Common myeloid progenitor, CD34-positive (primary cell): ENCODE data around the gene SLC50A1.

Experiments
- CTCF ChIA-PET: fragments of 350-600 bp; sonication (Branson Sonifier 250); formaldehyde crosslinking; loops from one replicate; lab custom pipeline; 2021; ENCODE audit warnings: antibody characterized with exemption; lab: Charles Lee
- POLR2A ChIA-PET: fragments of 350-600 bp; sonication (Branson Sonifier 250); formaldehyde crosslinking; loops from one replicate; lab custom pipeline; 2021; ENCODE audit warnings: antibody characterized with exemption; lab: Charles Lee
- DNase-seq, 3 donors: peaks; one replicate each; pipeline versions ENCODE4 v3.0.0 to v3.0.0-alpha.2; 2013
- H3K27ac ChIP-seq, 2 experiments: 1 replicate in 1 of 2; 2 replicates in 1 of 2; pipeline ENCODE4 v1.7.0; 2013; ENCODE audit warnings: inconsistent platforms in 2 of 2, low read length in 2 of 2, mild to moderate bottlenecking in 2 of 2, low read depth in 1 of 2, moderate library complexity in 1 of 2; ENCODE audit not compliant: severe bottlenecking in 2 of 2, insufficient read depth in 1 of 2, poor library complexity in 1 of 2
- H3K27me3 ChIP-seq, 5 experiments: replicated peaks in 2 of 5; 1 replicate in 3 of 5; 2 replicates in 2 of 5; pipeline versions ENCODE4 v1.6.1 to v1.7.0; 2013; ENCODE audit warnings: low read length in 4 of 5, mild to moderate bottlenecking in 2 of 5, moderate library complexity in 2 of 5, inconsistent platforms in 1 of 5; ENCODE audit not compliant: insufficient read depth in 5 of 5, control insufficient read depth in 4 of 5
- H3K36me3 ChIP-seq, 4 experiments: 1 replicate in 2 of 4; 2 replicates in 2 of 4; pipeline versions ENCODE4 v1.6.1 to v1.7.0; 2013; ENCODE audit warnings: low read length in 3 of 4, control low read depth in 1 of 4, mild to moderate bottlenecking in 1 of 4; ENCODE audit not compliant: control insufficient read depth in 4 of 4, insufficient read depth in 4 of 4
- H3K4me1 ChIP-seq, 4 experiments: 1 replicate in 3 of 4; 2 replicates in 1 of 4; pipeline versions ENCODE4 v1.6.1 to v1.7.1; 2013; ENCODE audit warnings: low read length in 3 of 4, mild to moderate bottlenecking in 3 of 4, control low read depth in 1 of 4, inconsistent platforms in 1 of 4, moderate library complexity in 1 of 4; ENCODE audit not compliant: control insufficient read depth in 4 of 4, insufficient read depth in 4 of 4; ENCODE audit errors: control extremely low read depth in 1 of 4
- H3K4me3 ChIP-seq, 7 experiments: 1 replicate in 4 of 7; 2 replicates in 3 of 7; pipeline versions ENCODE4 v1.5.1 to v1.7.0; 2013; ENCODE audit warnings: mild to moderate bottlenecking in 7 of 7, low read length in 6 of 7, moderate library complexity in 6 of 7, inconsistent platforms in 2 of 7, low read depth in 2 of 7, control low read depth in 1 of 7; ENCODE audit not compliant: insufficient read depth in 4 of 7, control insufficient read depth in 1 of 7; ENCODE audit errors: extremely low read depth in 1 of 7
- H3K9me3 ChIP-seq, 5 experiments: 1 replicate in 4 of 5; 2 replicates in 1 of 5; pipeline versions ENCODE4 v1.6.1 to v1.7.1; 2013; ENCODE audit warnings: low read length in 4 of 5, mild to moderate bottlenecking in 2 of 5, inconsistent platforms in 1 of 5, low read depth in 1 of 5, moderate library complexity in 1 of 5; ENCODE audit not compliant: control insufficient read depth in 4 of 5, insufficient read depth in 2 of 5; ENCODE audit errors: control extremely low read depth in 1 of 5
- WGBS: methylation state at CpG from one replicate; pipeline ENCODE4 v1.1.5; 2013; ENCODE audit not compliant: insufficient coverage; 5-methylcytosine and 5-hydroxymethylcytosine counted together

SLC50A1 gene

DNA sequence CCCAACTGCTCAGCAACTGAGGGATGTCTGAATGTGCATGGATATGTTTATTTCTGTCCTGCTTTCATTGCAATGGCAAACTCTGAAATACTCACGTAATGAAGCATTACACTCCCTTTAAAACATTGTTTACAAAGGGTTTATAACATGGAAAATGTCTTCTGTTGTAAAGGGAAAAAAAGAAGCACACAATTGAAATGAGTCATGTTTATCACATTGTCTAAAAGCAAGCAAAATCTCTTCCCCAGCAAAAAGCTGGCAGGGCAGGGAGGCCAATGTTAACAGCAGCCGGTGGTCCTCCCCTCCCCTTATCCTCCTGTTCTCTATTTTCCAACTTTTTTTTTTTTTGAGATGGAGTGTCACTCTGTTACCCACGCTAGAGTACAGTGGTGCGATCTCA, 11.9 kb upstream of the SLC50A1 start:
- 100% methylated on average over 2 of the region's 4 CpGs for WGBS
- H3K27ac ChIP-seq: no peak overlapping the region
- CTCF ChIA-PET: interaction anchor here (0.9 kb wide), 1 partner anchor 11 kb away, joined by 5 read pairs; no protein-coding TSS in a partner anchor

DNA sequence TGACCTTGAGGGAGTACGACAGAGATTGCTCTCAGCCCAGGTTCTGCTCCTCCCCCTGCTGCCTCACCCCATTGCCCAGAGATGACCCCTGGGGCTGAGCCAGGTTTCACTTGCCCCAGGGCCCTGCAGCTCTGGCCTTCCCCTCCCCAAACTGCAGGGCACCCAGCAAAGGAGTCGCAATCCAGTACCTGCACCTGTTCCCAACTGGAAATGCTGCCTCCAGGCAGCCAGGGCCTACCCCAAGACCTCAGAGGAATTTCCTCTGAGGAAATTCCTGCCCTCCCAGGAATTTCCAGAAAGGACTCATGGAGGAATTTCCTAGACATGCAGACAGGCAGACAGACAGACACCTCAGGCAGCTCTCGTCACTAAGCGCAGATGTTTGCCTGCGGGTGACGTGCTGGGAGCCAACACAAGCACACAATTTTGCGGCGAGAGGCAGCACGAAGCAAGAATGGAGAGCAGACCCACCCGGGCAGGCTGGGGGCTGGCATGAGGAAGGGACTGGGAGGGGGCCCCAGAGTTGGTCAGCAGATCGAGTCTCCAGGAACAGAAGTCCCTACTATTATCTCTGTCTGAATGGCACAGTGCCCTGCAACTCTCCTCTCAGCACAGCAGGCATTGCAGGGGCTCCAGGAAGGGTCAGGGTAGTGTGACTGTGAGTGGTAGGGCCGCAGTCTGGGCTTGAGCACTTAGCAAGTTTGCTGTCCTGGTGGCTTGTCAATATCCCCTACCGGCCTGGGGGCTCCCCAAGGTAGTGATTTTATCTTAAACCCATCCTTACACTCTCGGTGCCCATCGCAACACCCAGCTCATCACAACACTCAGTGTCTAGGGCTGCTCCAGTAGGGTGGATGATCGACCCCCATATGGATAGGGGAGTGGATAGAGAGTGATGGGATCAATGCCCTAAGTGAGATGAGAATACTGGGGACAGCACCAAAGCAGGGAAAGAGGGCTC, 10.9 kb upstream of the SLC50A1 start:
- no peak for DNase-seq
- ChIA-PET CTCF (interaction anchor here (0.9 to 8.6 kb wide), 9 partner anchors 9 to 45 kb away, joined by 3 to 48 read pairs (median 5); no protein-coding TSS in a partner anchor), POLR2A (interaction anchor here (1.0 kb wide), 1 partner anchor 9 kb away, joined by 3 read pairs; no protein-coding TSS in a partner anchor)
- Histone ChIP-seq H3K4me3 (no peak overlapping the region), H3K4me1 (peaks cover 3 to 38% (median 37%) of the 10 kb centered on the region in 4 experiments), H3K36me3 (no peaks in the 10 kb centered on the region), H3K27ac (no peak overlapping the region), H3K27me3 (peaks cover 0 to 9% (median 3%) of the 10 kb centered on the region in 5 experiments), H3K9me3 (no peaks in the 10 kb centered on the region)
- WGBS: 91% methylated on average over 14 of the region's 16 CpGs

More for the DNA sequence above, 11.9 kb upstream of the SLC50A1 start:
- Histone ChIP-seq H3K36me3 (no peaks in the 10 kb centered on the region), H3K9me3 (no peaks in the 10 kb centered on the region), H3K4me1 (peaks cover 3 to 28% (median 27%) of the 10 kb centered on the region in 4 experiments), H3K4me3 (no peak overlapping the region), H3K27me3 (peaks cover 0 to 9% (median 3%) of the 10 kb centered on the region in 5 experiments)
- POLR2A ChIA-PET: no interaction called here
- no peak for DNase-seq

DNA sequence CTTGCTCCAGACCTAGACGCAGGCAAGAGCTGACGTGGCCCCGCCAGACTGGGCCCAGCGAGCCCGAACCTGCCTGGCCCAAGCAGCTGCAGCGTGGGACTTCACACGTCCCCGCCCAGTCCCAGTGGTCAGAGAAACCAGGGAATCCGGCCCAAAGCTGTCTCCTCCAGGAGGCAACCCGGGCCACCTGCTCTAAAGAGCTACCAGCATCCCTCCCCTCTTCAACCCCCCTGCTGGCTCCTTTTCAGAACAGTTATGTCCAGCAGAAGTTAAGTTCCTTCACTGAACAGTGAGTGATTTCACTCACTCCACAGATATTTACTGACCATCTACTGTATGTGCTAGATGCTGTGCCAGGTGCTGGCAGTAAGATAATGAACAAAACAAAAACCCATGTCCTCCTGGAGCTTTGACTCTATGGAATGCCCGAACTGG, 10.1 kb upstream of the SLC50A1 start:
- POLR2A ChIA-PET: interaction anchor here (1.0 kb wide), 1 partner anchor 10 kb away, joined by 3 read pairs; no protein-coding TSS in a partner anchor
- H3K27ac ChIP-seq: no peak overlapping the region
- CTCF ChIA-PET: interaction anchor here (1.1 to 8.6 kb wide), 10 partner anchors 7 to 46 kb away, joined by 3 to 48 read pairs (median 6); no protein-coding TSS in a partner anchor

DNA sequence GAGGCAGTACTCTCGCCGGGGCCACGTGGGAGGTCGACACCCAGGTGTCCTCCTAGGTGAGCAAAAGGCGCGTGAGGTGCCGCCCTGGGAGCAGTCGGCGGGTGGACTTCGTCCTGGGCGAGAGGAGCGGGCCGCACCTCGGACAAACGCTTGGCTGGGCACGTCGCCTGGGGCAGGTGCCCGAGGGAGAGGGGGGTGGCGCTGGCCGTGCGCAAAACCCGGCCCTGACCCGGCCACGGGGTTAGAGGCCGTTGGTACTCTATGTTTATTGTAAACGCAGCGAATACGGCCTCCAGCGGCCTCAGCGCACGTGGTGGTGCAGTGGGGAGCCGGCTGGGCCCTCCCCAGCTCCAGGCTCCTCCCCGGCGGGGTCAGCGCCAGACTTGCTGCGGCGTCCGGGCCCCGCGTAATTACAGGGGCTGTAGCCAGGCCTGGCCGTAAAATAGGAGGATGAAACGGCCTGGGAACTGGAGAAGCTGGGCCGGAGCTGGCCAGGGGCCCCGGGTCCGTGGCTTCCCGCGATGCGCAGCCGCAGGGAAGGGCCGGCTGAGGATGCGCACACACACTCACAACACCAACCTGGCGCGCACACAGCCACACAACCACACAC, 9.6 kb upstream of the SLC50A1 start:
- ChIA-PET POLR2A (interaction anchor here (1.0 kb wide), 1 partner anchor 10 kb away, joined by 3 read pairs; no protein-coding TSS in a partner anchor), CTCF (interaction anchor here (1.0 to 8.6 kb wide), 11 partner anchors 8 to 46 kb away, joined by 3 to 48 read pairs (median 5); no protein-coding TSS in a partner anchor)
- DNase-seq: no peak
- peak overlapping the region in 2 of 7 experiments; percentile 85 to 87 for H3K4me3 ChIP-seq
- H3K36me3 ChIP-seq: peaks cover 0 to under 1% (median 0%) of the 10 kb centered on the region in 4 experiments
- peaks cover 9 to 51% (median 48%) of the 10 kb centered on the region in 4 experiments for H3K4me1 ChIP-seq
- peaks cover 0 to 9% (median 3%) of the 10 kb centered on the region in 5 experiments for H3K27me3 ChIP-seq
- H3K9me3 ChIP-seq: no peaks in the 10 kb centered on the region
- H3K27ac ChIP-seq: no peak overlapping the region
- WGBS: 71% methylated on average over 49 of the region's 53 CpGs

More for the DNA sequence above, 10.1 kb upstream of the SLC50A1 start:
- Histone ChIP-seq H3K9me3 (no peaks in the 10 kb centered on the region), H3K36me3 (no peaks in the 10 kb centered on the region), H3K27me3 (peaks cover 0 to 9% (median 3%) of the 10 kb centered on the region in 5 experiments), H3K4me3 (no peak overlapping the region), H3K4me1 (peaks cover 4 to 45% (median 44%) of the 10 kb centered on the region in 4 experiments)
- DNase-seq: no peak
- WGBS: 95% methylated on average over 9 of the region's 11 CpGs

DNA sequence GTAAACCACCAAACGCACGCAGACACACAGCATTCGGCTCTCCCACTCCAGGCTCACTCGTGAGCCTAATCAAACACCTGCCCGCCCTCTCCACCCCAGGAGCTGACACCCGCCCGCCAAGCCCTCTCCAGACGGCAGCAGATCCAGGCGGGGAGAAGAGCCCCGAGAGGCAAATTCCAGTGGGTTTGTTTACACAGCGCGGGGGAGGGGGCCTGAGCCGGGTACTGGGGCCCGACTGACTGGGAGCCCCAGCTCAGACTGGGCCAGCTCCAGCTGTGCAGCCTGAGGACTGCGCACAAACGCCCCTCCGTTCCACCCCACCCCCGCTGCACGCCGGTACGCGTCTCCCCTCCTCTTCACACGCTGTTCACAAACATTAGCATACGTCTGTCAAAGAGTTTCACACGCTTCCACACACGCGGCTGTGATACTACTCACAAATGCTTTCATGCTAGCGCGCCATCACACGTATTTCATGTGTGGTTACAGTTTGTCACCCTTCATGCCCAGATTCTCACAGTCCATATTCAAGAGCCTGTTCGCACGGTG, 9.0 kb upstream of the SLC50A1 start:
- DNase-seq: peak in 2 of 3 donors; percentile 77 to 86
- peaks cover 9 to 54% (median 49%) of the 10 kb centered on the region in 4 experiments for H3K4me1 ChIP-seq
- peaks cover 0 to 6% (median 5%) of the 10 kb centered on the region in 4 experiments for H3K36me3 ChIP-seq
- peaks cover 0 to 9% (median 3%) of the 10 kb centered on the region in 5 experiments for H3K27me3 ChIP-seq
- CTCF ChIA-PET: interaction anchor here (1.0 to 8.6 kb wide), 7 partner anchors 9 to 45 kb away, joined by 3 to 48 read pairs (median 5); no protein-coding TSS in a partner anchor
- H3K9me3 ChIP-seq: no peaks in the 10 kb centered on the region
- H3K27ac ChIP-seq: no peak overlapping the region
- peak overlapping the region in 5 of 7 experiments; percentile 64 to 87 (median 79) for H3K4me3 ChIP-seq
- POLR2A ChIA-PET: no interaction called here
- WGBS: 12% methylated on average over 30 of the region's 32 CpGs
